DMS 273 (cell line): ENCODE data around the gene MAX.

Experiments
- DNase-seq: peaks from one replicate; lab custom pipeline; 2025; ENCODE audit not compliant: unreplicated experiment; lab: John Stamatoyannopoulos, UW

Gene MAX, protein sequence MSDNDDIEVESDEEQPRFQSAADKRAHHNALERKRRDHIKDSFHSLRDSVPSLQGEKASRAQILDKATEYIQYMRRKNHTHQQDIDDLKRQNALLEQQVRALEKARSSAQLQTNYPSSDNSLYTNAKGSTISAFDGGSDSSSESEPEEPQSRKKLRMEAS

DNA sequence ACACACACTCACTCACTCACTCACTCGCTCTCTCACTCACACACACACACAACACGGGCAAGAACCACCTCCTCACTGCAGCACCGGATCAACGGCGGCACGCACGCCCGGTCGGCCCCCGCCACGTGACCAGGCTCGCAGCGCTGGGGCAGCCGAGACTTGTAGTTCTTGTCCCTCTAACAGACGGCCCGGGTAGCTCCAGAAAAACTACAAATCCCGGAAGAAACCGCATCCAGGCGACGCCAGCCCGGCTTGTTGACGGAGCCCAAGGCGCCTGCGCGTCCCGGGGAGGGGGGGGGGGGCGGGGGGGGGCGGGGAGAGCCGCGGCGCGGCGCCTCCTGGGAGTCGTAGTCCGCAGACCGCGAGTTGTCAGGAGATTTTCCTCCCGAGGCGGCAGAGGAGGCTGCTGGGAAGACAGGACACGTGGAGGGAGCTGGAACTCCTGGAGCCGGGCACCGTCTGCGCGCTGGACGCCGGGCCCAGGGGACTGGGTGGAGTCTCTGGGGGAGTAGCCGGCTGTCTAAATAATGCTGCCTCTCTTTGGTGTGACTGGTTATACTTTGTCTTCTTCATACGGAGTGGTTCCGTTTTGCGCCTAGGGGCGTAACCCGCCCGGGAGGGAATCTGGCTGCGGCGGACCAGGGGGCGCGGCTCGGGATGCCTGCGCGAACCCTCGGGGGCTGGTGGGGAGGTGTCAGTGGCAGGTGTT, at the start of gene MAX:
MAX (minus strand) TSS at position 77 of the 709 bp plus-strand sequence. CDS start 178 bp downstream, outside the sequence.
- DNase-seq, result peak; percentile 100

DNA sequence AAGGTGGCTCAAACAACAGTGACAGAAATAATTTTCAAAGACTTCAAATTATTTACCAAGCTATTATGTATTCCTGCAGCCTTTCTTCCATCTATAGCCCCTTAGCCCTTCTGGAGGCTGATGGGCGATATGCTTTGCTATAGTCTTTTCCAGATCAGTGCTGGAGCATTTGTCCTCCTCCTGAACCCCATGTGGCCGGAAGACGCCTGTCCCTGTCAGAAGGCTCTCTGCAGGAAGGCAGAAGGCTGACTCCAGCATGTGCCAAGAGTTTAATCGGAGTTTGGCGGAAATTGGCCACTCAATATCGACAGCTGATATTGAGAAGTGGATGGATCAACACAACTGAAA, 49.3 kb upstream of the MAX start:
- DNase-seq, result peak; percentile 27

DNA sequence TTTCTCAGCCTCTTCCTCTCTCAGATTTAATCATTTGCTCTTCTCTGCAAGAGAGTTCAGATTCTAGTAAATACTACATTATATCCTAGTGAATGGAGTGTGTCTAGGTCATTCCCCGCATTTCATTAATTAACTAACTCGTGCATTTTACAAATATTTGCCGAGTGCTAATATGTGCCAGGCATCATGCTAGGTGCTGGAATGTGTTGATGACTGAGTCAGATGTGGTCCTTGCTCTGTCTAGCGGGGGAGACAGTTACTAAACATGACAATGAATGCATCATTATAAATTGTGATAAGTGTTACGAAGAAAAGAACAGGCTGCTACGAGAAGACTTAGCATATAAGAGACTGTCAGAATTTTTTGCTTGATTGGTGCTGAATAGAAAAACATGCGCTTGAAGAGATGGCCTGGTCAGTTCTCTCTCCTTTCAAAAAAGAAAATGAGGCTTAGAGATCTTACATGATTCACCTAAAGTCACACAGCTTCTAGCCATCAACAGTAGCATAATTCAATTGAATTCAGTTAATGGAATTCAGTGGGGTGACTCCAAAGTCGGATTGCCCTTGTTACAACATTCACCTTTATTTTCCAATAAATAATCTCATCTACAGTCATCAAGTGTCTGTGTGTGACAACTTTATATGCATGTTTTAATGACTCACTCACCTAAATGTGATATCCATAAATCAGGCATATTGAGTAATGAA, 48.7 kb upstream of the MAX start:
- no peak for DNase-seq

DNA sequence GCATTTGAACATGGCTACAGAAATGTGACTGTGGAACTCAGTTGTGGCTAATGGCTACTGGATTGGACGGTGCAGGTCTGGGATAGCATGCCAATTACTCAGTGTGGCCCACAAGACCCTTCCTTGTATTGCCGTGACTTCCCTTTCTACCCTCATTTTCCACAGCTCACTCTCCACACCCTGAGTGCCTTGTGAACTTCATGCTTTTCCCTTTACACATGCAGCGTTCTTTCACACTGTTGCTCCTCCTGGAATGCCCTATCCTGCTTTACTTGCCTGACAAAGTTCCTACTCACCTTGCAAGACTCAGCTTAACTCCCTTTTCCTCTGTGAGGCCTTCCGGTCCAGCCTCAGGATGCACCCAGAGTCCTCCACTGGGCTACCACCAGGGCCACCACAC, 46.8 kb upstream of the MAX start:
- no peak for DNase-seq

DNA sequence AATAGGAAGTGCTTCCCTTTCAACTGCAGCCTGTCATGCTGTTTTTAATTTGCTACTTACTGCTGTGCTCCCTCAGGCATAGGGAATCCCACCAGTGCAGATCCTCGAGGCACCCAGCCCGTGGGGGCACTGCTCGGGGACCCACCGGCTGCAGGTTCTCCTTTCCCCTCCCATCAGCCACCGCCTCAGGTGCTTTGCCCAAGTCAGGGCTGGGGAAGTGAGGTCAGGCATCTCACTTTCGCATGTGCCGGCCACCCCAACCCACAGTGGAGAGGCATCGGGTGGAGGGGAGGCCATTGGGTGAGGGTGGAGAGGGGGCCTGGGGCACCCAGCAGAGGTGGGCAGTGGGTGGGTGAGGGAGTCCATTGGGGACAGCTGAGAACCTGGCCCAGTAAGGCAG, 41.9 kb upstream of the MAX start:
- DNase-seq, result no peak

DNA sequence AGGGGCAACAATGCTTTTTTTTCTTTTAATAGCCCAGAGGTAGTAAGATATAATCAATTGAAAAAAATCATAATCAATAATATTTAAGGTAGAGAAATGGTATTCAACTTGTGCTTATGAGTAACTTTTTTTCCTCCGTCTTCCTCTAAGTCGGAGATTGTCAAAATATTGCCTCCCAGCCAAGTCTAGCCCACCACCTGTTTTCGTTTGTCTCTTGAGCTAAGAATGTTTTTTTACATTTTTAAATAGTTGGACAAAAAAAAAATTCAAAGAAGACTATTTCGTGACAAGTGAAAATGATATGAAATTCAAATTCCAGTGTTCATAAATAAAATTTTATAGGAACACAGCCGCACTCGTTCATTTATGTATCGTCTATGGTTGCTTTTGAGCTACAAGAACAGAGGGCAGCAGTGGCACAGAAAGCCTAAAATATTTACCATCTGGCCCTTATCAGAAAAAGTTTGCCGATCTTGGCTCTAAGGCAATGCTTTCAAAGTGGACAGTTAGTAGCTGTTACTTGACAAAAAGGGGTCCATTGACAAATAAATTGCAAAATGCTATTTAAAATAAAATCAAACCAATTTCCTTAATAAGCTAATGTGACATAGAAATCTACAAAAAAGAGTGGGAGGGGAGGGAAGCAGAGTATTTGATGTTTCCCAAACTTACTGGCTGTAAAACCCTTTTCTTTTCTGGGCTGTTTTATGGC, 40.8 kb upstream of the MAX start:
- DNase-seq, result peak; percentile 73

DNA sequence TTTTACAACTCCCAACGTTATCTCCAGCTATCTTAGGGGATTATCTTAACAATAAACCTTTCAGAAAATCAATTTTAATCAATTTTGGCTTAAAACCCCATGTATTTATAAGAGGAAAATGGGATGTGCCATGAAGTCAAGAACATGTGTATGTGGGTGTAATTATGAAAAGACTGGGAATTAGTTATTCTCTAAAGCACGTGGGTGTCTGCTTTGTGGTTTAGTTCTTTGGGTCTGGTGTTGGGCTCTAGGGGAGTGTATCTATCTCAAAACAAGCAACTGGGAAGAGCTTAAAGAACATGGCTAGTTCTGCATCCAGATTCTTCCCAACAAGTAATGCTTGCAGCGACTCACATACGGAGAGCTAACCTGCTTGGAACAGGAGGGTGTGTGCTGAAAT, 40.1 kb upstream of the MAX start:
- DNase-seq, result peak; percentile 48

DNA sequence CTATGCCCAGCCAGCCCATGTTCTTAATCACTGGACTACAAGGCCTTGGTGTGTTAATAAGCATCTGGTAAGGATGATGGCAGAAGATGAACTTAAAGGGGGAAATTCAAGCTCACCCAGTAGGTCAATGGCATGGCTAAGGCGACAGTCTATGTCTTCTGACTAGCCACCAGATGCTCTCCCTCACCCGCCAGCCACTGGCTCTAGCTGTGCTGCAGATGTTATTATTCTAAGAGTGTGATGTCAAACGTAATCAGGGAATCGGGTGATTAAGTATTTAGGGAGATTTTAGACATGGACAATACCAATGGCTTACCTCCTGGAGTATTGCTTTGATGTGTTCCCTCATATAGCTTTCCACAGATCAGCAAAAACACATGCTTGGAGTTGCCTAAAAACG, 39.2 kb upstream of the MAX start:
- peak; percentile 66 for DNase-seq

DNA sequence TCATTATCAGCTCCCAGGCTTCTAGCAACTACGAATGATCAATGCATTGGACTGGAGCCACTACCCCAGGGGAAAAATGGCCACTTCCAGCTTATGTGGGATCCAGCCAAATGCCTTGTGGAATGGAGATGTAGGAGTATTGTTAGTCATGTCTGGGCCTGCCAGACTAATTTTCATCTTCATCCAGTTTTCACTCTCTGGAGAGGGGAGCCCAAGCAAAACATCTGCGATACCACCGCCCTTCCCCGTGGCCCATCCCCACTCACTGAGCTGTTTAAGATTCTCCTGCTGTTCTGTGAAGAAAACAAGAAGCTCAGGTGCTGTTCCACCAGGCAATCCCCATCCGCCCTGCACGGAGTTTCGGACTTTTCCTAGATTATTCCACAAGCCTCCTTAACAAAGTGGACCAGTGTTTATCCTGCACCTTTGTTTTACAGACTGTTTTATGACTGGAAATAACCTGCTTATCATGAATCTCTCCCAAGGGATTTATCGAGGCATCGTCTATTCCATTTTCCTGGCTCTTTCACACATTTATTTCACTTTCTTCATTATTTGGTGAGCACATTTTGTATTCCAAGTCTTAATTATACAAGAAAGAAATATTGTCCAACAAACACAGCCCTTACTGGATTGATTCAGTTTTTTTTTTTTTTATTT, 35.5 kb upstream of the MAX start:
- DNase-seq, result peak; percentile 89

DNA sequence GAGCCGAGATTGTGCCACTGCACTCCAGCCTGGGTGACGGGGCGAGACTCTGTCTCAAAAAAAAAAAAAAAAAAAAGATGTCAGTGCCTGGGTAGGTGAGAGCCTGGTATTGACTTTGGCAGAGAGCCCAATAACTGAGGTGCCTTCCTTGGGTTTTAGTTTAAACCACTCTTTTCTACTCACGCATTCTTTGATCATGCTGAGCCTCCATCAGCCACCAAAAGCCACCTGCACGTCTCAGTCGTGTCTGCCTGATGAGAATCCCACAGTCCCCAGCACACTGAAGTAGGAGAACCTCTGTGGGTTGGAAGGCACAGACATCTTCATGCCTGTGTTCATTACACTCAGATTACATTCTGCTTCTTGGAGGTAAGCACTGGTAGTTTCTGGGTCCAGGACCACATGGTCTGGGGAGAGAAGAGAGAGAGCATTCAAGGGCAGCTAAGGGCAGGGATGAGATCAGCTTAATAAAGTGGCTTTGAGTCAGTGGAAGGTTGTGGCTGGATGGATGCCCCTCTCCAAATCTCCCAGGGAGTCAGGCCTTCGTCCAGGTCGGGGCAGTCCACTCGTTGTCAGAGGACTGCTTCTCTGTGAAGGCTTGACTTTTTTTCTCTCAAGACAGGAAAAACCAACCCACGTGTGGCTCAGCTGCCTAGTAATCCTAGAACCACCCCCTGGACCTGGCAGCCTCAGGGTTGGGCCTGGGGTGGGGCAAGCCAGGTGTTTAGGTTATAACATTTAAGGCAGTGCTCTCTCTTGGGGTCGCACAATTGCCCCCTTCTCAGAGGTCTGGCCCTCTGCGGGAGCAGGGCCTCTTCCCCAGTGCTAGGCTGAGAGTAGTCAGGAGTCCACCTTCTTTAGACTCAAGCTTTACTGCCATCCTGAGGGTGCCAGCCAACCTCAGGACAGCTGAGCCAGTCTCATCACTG, 32.6 kb upstream of the MAX start:
- DNase-seq, result peak; percentile 39

DNA sequence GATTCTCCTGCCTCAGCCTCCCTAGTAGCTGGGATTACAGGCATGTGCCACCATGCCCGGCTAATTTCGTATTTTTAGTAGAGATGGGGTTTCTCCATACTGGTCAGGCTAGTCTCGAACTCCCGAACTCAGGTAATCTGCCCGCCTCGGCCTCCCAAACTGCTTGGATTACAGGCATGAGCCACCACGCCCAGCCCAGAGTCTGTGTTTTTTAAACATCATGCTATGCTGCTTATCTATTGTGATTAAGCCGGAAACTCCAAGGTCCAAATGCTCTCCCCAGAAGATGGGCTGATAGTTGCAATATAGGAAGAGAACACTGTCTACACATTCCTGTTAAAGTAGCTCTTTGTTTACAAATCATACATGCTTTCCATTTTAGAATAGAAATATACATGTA, 30.5 kb upstream of the MAX start:
- no peak for DNase-seq

DNA sequence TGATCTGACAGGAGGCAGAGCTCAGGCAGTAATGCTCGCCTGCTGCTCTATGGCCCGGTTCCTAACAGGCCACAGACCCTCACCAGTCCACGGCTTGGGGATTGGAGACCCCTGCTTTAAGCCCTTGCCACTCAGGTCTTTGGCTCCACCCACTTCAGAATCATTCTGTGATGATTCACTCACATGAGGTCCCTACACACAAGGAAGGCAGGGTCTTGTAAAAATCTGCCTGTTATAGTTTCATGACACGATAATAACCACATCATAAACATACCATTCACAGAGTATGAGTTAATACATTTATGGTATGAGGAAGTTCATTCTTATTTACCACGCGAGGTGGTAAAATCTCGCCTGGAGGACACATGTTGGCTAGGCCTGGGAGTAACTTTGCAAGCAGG, 29.0 kb upstream of the MAX start:
- DNase-seq, result no peak

DNA sequence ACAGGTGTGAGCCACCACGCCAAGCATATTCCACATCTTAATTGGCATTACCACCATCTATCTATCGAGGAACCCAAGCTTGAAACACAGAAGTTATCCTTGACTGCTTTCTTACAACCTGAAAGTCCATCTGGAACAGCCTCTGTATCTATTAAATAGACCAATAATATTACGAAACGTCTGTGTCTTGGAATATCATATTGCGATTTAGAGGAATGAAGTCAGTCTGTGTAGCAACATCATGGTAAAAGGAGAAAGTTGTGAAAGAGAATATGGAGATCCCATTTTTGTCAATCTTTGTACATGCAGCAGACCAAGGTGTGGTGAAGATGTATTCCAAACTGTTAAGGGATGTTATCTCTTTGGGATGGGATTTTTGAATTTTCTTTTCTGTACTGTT, 25.8 kb upstream of the MAX start:
- DNase-seq, result no peak

DNA sequence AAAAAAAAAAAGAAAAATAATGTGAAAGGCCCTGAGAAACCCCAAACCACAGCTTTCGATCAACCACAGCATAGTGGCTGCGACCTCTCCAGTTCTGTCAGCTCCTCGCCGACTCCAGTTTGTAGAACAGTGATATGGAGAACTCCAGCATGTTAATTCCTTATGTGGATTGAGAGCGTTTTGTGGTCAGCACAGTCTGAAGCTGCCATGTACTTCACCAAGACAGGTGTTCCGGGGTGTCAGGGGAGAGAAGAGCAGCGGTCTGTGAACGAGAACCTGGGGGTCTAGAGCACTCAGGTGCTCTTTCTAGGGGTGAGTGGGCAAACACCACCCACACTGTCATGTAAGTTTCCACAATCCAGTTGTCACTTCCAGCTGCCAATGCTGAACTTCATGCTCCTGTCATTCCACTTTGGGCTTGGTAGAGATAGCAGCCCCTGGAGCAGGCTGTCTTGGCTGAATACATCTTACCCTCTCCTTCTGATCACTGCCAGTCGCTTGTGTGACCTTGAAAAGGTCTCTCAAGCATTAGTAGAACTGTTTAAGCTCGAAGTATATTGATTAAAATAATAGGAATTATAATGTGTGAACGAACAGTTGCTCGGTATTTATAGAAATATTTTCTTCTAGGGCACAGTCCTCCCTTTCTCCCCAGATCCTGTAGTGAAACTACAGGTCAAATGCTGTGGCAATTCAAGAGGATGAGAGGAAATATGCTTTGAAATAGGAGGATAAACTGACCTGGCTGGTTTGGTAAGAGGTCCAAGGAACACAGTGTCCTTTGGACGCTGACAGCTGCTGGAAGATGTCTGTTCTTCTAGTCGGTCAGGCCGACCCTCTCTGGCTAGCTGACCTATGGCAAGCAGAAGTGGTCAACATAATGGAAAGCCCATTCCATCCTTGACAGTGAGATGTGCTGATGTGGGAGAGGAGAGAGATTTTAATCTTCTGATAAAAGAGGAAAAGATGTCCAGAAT, 15.7 kb upstream of the MAX start:
- DNase-seq, result no peak

DNA sequence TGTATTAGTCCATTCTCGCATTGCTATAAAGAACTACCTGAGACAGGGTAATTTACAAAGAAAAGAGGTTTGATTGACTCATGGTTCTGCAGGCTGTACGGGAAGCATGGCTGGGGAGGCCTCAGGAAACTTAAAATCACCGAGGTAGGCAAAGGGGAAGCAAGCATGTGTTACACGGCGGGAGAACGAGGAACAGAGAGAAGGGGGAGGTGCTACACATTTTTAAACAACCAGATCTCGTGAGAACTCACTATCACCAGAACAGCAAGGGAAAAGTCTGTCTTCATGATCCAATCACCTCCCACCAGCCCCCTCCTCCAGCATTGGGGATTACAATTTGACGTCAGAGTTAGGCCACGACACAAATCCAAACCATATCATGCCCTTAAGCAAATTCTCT, 13.3 kb upstream of the MAX start:
- no peak for DNase-seq

DNA sequence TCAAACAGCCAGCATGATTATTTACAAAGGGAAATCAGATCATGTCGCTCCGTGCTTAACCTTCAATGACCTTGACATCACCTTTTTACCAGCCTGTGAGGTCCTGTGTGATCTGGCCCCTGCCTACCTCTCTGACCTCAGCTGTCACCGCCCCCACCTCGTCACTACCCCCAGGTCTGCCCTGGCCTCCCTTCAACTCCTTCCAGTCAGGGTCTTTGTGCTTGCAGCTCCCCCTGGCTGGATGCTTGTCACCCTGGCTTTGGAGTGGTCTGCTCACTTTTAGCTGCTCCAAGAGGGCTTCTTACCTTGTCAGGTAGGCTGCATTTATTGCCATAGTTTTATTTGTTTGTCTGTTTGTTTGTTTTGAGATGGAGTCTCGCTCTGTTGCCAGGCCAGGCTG, 8.2 kb upstream of the MAX start:
- DNase-seq, result no peak

DNA sequence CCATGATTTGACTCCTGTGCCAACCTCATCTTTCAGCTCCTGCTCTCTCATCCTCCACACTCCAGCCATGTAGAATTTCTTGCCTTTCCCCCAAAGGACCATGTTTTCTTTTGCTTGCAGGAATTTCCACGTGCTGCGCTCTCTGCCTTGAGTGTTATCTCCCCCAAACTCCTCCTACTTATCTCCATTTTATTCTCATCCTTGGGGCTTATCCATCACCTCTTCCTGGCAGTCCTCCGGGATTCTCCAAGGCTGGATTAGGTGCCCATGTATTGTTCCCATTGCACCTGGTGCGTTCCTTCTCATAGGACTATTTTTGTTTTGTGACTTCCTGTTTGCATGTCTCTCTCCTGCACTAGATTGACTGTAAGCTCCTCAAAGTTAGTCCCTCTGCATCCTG, 7.0 kb upstream of the MAX start:
- DNase-seq, result no peak

DNA sequence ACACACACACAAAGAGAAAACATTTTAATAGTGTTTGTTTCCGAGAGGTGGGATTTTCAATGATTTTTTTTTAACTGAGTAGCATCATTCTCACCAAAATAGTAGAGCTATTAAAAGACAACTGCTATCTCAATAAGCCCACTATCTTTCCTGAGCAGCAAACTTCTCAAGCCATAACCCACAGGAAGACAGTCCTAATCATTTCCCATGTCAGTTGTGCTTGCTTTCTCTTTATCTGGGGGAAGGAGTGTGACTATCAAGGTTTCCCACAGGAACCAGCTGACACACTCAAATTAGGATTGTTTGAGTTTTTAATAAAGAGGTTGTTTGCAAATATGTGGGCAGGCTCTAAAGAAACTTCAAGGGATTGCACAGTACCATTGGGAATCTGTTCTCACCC, 4.9 kb upstream of the MAX start:
- no peak for DNase-seq

DNA sequence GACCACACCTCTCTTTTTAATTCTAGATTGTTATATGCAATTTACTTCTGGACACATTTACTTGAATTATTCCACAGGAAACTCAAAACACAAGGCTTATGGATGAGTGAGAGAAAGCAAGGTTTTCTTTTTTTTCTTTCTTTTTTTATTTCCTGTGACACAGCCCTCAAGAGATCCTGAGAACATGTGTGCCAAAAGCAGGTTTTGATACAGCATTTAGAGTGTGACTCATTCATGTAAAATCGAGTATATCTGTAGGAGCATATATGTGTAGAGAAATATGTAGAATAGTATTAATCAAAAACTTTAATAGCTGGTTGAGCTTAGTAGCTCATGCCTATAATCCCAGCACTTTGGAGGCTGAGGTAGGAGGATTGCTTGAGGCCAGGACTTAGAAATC, 4.4 kb upstream of the MAX start:
- no peak for DNase-seq
